ENCODE measurements around the gene DNAJC13.
A peak's percentile ranks its signal among the peaks of the same experiment; 100 is the strongest.

Gene DNAJC13

DNA sequence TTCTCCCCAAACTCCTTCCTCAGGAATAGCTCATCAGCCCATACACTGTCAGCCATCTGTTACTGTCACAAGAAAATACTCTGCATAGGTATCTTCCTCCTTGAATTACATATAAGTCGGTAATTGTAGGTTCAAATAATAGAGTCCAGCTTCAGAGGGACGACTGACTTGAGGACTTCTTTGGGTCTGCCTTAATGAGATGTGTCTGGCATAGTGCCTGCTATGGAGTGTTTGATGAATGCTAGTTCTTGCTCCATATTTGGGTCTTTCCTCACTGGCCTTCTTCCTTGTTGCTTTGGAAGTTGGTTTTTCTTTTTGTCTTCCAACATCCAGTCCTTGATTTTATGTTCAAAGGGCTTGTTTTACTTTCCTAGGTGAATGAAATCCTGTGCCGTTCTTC, 113.3 kb downstream of the DNAJC13 start:
- DNase-seq (ENCODE audit: low read depth) = no peak
- in situ Hi-C loops (cut with HindIII; ENCODE audit: low sequenced_read_pairs) = loop anchor here (25.0 kb wide), 1 partner anchor 107 kb away; no protein-coding TSS in a partner anchor
- no peak overlapping the region for H3K4me3 ChIP-seq (ENCODE audit: low read depth, low read length)
- no peak for TF ChIP-seq CTCF (IDR thresholded peaks at IDR 0.05; ENCODE audit: low read depth, low read length, missing control alignments)

DNA sequence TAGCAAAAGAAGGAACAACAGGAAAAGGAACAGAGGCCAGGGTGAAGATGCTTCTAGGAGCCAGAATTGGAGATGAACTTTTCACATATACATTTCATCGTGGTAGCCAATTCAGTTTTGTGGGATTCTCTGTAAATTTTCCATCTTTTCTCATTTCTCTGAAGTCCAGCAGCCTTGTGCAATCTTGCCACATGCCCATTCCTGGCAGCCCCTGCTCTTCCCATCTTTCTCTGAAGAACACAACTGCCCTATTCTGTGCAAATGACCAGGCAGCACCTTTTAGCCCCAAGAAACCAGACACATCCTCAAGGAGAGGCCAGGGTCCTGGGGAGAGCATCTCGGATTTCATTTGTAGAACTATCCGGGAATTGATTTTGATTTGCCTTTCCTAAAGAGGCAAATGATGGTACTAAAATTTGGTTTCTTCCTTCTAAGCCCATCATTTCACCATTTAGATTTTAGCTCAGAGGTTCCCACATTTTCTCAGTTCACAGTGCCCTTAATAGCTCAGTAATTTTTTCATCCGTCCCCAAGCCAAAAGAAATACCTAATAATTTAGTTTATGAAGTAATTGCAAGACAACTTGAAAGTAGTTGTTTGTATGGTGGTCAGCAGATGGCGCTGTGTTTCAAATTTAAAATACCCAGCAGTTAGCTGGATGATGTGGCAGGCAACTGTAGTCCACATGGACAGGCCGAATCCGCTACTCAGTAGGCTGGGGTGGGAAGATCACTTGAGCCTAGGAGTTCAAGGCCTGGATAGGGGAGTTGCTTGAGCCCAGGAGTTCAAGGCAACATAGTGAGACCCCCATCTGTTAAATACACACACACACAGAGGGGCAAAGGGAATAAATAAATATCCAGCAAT, 118.5 kb downstream of the DNAJC13 start:
- H3K4me3 ChIP-seq (ENCODE audit: low read depth, low read length) = no peak overlapping the region
- DNase-seq (ENCODE audit: low read depth) = peak; percentile 85
- in situ Hi-C loops (cut with HindIII; ENCODE audit: low sequenced_read_pairs) = loop anchor here (25.0 kb wide), 1 partner anchor 101 kb away; no protein-coding TSS in a partner anchor
- TF ChIP-seq CTCF (IDR thresholded peaks at IDR 0.05; ENCODE audit: low read depth, low read length, missing control alignments) = peak; percentile 44

- in situ Hi-C loops (cut with HindIII; ENCODE audit: low sequenced_read_pairs) = loop anchor here (25.0 kb wide), 1 partner anchor 101 kb away; no protein-coding TSS in a partner anchor
- no peak for TF ChIP-seq CTCF (IDR thresholded peaks at IDR 0.05; ENCODE audit: low read depth, low read length, missing control alignments)
- DNase-seq (ENCODE audit: low read depth) = no peak
- no peak overlapping the region for H3K4me3 ChIP-seq (ENCODE audit: low read depth, low read length)
Measured at GRCh38 chr3:132536442-132537153, 119.3 kb downstream of the DNAJC13 start.

DNA sequence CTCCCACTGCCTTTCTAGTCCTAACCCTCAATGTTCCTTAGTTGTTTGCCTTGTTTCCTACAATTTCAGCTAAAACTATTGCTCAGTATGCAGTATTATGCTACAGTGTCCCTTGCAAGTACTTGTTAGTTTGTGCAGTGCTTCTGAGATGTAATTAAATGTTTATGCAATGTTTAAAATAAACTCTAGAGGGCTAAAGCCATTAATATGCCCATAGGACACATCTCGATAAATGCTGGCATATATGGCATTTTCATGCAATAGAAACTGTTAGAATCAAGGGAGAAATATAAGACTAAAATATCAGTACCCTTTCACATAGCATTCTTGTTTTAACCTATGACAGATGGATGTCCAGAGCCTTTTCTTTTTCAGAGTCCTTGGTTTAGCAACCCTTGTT, 120.0 kb downstream of the DNAJC13 start:
- DNase-seq (ENCODE audit: low read depth) = no peak
- no peak overlapping the region for H3K4me3 ChIP-seq (ENCODE audit: low read depth, low read length)
- in situ Hi-C loops (cut with HindIII; ENCODE audit: low sequenced_read_pairs) = loop anchor here (25.0 kb wide), 1 partner anchor 100 kb away; no protein-coding TSS in a partner anchor
- no peak for TF ChIP-seq CTCF (IDR thresholded peaks at IDR 0.05; ENCODE audit: low read depth, low read length, missing control alignments)

GRCh38 chr3:132538072-132538471, 120.8 kb downstream of the DNAJC13 start:
- no peak for DNase-seq (ENCODE audit: low read depth)
- in situ Hi-C loops (cut with HindIII; ENCODE audit: low sequenced_read_pairs) = loop anchor here (25.0 kb wide), 1 partner anchor 99 kb away; no protein-coding TSS in a partner anchor
- no peak for TF ChIP-seq CTCF (IDR thresholded peaks at IDR 0.05; ENCODE audit: low read depth, low read length, missing control alignments)
- no peak overlapping the region for H3K4me3 ChIP-seq (ENCODE audit: low read depth, low read length)

GRCh38 chr3:132539681-132540080, 122.4 kb downstream of the DNAJC13 start:
- no peak for DNase-seq (ENCODE audit: low read depth)
- in situ Hi-C loops (cut with HindIII; ENCODE audit: low sequenced_read_pairs) = loop anchor here (25.0 kb wide), 1 partner anchor 98 kb away; no protein-coding TSS in a partner anchor
- H3K4me3 ChIP-seq (ENCODE audit: low read depth, low read length) = no peak overlapping the region
- no peak for TF ChIP-seq CTCF (IDR thresholded peaks at IDR 0.05; ENCODE audit: low read depth, low read length, missing control alignments)

Data from astrocyte of the cerebellum (primary cell).